GM18526 (cell line): ENCODE results near the gene AIM2.
A peak's percentile ranks its signal among the peaks of the same experiment; 100 is the strongest.

Experiments
- POLR2A ChIP-seq: IDR thresholded peaks from 3 replicates; pipeline ENCODE4 v1.6.1; 2011; ENCODE audit not compliant: insufficient read length; ENCODE audit errors: extremely low read depth

Gene AIM2

DNA sequence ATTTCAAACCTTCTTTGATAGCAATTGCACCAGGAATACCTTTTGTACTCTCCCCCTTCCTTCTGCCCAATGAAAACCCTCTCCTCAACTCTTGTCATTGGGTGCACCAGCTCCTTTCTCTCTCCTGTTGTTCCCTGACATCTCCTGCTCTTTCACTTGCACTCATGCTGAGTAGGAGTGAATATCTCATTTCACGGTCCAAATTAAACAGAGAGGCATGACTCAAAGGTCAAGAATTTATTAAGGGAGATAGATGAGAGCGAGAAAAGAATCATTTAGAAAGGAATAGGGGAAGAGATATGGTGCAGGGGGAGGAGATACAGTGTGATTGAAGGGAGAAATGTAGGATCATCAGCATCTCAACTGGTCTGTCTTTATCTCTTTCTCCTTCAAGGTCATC lies 22.1 kb downstream of the AIM2 start:
- TF ChIP-seq POLR2A: no peak

DNA sequence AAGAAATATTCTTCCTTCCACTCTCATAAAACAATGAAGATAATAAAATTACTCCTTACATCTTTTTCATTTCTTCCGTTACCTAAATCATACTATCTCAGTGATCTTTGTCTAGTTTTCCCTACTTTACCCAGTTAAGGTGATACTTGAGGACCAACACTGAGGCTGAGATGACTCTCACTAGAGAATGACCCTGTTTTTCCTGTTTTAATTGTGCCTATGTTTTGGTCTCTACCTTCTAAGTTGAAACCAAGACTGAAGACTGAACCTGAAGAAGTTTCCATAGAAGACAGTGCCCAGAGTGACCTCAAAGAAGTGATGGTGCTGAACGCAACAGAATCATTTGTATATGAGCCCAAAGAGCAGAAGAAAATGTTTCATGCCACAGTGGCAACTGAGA lies 25.1 kb downstream of the AIM2 start:
- TF ChIP-seq POLR2A: no peak

DNA sequence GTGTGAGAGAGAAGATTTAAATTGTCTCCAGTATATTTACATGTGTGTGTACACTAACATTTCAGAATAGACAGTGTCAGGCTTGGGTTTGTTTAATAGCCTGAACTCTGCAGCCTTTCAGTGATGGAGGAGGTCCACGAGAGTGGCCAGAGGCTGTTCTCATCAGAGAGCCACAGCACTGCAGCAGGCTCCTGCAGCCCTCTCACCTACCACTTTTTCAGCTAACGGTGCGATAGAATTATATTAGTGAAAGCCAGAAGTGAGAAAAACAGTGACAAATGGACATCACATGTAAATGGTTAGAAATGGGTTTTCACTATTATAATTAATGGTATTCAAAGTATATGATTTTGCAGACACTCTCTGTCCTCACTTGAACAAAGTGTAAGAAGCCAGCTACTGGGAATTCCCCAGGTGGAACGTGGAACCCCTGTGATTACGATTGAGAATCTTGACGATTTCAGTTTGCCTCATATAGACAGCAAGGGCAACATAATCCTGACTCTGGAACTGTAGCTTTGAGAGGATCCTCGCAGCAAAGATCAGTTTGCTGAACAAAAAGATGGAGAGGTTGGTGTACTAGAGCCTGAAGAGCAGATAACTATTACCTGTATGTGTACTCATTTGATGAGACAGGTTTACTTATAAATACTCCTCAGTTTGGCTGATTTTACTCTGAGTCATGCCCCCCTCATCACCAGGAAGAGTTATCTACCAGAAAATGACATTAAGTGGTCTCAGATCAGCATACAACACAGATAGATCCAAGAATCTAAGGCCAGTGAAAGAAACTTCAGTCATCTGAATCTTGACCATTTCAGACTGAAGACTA lies 35.5 kb downstream of the AIM2 start:
- no peak for TF ChIP-seq POLR2A

DNA sequence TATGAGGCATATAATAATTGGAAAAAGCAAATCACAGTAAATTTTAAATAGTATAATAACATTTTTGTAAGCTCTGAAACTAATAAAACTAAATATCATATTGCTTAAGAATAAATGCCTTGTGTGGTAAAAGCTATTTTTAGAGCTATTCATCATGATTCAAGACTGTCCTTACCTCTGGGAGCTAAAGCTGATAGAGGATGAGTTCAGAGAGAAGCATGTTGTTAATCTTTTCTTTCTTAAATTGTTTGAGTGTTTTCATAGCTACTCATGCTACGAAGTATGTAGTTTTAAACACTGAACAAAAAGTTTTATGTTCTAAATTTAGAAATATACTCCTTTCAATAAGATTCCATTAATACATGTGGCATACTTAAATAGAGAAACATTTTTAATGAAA lies 36.4 kb downstream of the AIM2 start:
- no peak for TF ChIP-seq POLR2A

DNA sequence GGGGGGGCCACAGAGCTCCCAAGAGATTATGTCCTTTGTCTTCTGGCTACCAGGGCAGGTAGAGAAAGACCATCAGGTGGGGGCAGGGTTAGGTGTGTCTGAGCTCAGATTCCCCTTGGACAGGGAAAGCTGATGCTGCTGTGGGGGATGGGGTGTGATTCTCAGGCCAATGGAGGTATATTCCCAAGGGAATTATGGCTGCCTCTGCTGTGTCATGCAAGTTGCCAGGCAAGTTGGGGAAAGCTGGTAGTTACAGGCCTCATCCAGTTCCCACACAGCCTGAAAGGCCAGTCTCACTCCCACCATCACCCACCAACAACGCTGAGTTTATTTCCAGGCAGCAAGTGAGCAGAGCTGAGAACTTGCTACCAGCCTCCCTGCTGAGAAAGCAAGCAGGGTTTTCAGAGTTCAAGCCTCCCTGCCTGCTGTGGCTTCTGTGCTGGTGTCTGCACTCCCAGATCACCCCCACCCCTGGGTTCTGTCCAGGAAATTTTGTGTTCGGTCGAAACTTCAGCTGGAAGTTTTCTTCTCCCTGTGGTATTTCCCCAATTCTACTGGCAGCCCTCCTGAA lies 45.6 kb downstream of the AIM2 start:
- TF ChIP-seq POLR2A: no peak

DNA sequence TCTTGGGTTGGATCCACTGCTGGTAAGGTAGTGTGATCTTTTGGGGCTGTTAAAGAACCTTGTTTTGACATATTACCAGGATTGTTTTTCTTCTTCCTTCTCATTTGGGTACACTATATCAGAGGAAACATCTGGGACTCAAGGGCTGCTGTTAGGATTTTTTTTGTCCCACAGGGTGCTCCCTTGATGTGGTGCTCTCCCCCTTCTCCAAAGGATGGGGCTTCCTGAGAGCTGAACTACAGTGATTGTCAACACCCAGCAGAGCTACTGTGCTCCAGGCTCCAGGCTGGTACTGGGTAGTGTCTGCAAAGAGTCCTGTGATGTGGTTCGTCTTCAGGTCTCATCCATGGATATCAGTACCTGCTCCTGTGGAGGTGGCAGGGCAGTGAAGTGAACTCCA lies 46.3 kb downstream of the AIM2 start:
- no peak for TF ChIP-seq POLR2A

DNA sequence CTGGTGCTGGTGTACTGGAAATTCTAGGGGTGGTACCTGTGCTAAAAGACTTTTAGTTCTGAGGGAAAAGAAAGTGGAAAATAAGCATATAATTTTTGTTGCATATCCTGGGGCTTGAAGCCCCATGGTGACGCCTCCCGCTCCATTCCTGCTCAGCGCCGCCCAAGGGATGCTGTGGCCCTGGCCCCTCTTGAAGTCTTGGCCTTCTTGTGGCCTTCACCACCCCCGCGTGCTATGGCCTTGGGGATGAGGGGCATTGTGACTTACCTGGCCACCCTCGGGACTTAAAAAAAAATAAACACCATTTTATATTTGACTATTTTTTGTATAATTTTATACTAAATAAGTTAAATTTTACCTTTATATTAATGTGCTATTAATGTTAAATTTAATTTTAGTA lies 51.5 kb downstream of the AIM2 start:
- TF ChIP-seq POLR2A: no peak

DNA sequence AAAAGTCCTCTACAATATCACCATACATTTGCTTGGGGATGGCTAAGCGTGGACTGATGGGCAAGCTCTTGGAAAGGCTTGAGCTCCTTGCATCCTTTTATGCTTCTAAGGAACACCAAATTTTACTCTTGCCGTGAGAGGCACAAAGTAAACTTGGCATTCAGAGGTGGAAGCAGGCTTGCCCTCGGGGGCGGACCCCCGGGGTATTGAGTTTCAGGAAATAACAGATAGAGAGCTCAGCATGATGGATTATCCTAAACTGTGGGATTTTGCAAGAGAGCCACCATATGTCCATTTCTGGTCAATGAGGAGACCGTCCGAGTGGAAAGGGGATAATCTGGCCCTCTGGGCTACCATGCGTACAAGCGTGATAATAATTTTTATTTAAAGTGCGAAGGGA lies 52.8 kb downstream of the AIM2 start:
- no peak for TF ChIP-seq POLR2A

DNA sequence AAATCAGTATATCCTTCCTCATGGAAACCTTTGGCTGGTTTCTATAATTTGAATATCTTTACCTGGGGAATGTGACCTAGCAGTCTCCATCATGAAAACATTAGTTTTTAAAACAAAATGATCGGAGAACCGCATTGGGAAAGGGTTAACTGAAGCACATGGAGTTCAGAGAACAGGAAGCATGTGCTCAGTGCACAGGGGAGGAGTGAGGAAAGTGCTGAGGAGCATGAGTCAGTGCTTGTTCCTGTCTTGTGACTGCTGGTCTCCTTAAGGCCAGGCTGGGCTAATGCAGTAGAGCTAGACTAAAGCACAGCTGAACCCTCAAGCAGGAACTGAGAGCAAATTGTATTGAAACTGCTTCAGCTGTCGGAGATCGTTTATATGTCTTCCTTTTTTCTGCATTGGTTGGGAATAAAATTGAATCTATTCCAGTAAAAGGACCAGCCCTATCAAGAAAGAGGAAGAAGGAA lies 61.1 kb downstream of the AIM2 start:
- peak; percentile 18 for TF ChIP-seq POLR2A

DNA sequence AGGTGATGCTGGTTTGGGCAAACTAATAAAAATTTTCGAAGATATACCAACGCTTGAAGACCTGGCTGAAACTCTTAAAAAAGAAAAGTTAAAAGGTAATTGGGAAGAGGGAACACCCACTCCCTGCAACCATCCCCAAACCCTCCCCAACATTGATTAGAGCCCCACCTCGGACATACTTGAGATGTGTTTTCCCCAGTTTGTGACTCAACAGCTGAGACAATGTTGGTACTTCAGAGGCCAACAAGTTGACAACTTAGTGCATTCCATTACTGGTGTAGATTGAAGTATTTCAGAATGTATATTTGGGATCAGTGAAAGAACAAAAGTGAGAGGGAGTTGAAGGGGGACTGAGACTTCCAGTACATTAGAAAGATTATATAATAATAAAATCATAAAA lies 61.7 kb downstream of the AIM2 start:
- no peak for TF ChIP-seq POLR2A

DNA sequence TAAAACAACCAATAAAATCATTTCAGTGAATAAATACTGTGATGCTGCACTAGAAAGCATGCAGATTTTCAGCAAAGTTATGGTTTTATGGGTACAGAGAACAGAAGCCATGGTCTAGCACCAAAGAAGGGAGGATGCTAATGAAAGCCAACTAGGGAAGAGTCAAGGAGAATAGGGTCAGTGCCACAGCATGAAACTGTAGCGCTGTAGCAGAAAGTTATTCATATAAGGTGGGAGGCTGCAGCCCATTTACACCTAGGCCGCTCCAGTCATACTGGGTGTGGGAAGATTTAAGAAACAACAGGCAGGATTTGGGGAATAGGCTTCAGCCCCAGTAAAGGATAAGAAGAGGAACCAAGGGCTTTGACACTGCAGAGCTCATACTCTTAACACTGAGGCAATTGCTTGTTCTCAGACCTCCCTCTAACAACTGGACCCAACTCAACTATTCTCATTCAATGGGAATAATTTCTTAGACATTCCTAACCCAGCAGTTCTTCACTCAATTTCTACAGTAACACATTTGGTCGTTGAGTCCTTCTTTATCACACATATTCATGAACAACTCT lies 62.5 kb downstream of the AIM2 start:
- TF ChIP-seq POLR2A: no peak

DNA sequence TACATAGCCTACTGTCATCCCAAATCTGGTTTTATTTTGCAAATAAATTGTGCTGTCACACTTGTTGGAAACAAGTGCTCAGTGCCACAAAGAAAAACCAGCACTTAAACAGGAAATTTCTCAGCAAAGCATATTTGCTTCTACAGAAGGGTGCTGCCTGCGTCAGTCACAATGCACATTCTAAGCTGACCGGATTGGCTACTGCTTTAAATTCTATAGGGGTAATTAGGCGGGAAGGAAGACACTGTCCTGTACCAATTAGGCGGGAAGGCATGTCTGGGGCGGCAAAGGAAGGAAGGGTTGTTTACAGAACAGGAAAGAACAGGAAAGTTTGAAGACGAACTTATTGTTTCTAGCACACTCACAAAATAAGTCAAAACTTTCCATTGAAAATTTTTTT lies 64.1 kb downstream of the AIM2 start:
- peak; percentile 35 for TF ChIP-seq POLR2A
